Body of pancreas (tissue), 4 donors: ENCODE measurements around the gene SLC16A5.

ENCODE experiments used
- POLR2A ChIP-seq, 3 donors: fragments of 450-650 bp; IDR thresholded peaks; one replicate each; pipeline ENCODE4 v1.6.1; 2016; ENCODE audit warnings: antibody characterized with exemption in 3 of 3, mild to moderate bottlenecking in 2 of 3
- TF ChIP-seq, protein P1 (sequence below), 7 experiments: fragments of 450-650 bp in 4 of 7; fragments of 200-600 bp in 3 of 7; sonication (generic) in 3 of 7; IDR thresholded peaks; one replicate each; pipeline ENCODE4 v1.5.1; 2016 to 2019; ENCODE audit warnings: antibody characterized with exemption in 7 of 7

DNA sequence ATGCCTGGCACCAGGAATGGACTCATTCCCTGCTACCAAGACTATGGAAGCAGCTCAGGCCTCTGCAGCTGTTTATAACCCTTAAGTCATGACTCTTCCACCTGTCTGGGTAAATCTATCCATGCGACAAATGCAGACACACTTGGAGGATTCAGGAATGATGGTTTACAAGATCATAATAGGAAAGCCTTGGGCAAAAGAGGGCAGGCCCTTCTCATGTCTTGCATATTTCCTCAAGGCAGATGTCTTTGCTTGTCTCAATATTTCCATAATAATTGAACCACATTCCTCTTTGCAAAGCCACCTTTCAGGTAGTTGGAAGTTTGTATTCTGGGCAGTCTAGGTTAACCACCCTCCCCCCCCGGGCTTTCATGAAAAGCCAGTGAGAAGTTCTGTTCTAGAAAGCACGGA is 67.4 kb downstream of the SLC16A5 start:
- TF ChIP-seq, protein P1, sequence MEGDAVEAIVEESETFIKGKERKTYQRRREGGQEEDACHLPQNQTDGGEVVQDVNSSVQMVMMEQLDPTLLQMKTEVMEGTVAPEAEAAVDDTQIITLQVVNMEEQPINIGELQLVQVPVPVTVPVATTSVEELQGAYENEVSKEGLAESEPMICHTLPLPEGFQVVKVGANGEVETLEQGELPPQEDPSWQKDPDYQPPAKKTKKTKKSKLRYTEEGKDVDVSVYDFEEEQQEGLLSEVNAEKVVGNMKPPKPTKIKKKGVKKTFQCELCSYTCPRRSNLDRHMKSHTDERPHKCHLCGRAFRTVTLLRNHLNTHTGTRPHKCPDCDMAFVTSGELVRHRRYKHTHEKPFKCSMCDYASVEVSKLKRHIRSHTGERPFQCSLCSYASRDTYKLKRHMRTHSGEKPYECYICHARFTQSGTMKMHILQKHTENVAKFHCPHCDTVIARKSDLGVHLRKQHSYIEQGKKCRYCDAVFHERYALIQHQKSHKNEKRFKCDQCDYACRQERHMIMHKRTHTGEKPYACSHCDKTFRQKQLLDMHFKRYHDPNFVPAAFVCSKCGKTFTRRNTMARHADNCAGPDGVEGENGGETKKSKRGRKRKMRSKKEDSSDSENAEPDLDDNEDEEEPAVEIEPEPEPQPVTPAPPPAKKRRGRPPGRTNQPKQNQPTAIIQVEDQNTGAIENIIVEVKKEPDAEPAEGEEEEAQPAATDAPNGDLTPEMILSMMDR (IDR thresholded peaks at IDR 0.05) = no peak
- TF ChIP-seq POLR2A (IDR thresholded peaks at IDR 0.05) = no peak
